ENCODE measurements around the gene ST8SIA1. TPM values are rescaled to one million over a fixed set of nuclear protein-coding genes. Genes with fewer than 3 reads are reported as not detected.

ST8SIA1 gene
- total RNA-seq, 1 donor from 2014 or later: 3.6 TPM

- H3K9me3 Mint-ChIP-seq (ENCODE audit: unreplicated experiment): peaks cover 6% of the 10 kb centered on the region
- TF ChIP-seq CTCF (IDR thresholded peaks at IDR 0.05): no peak
- no peak overlapping the region for H3K27ac Mint-ChIP-seq (ENCODE audit: unreplicated experiment)
- no peak overlapping the region for H3K4me3 Mint-ChIP-seq (ENCODE audit: unreplicated experiment)
- H3K4me1 Mint-ChIP-seq (ENCODE audit: unreplicated experiment): peaks cover 5% of the 10 kb centered on the region
- H3K36me3 Mint-ChIP-seq (ENCODE audit: unreplicated experiment): peaks cover 6% of the 10 kb centered on the region
- DNase-seq (ENCODE audit: extremely low spot score, unreplicated experiment): no peak
- H3K27me3 Mint-ChIP-seq (ENCODE audit: unreplicated experiment): peaks cover 4% of the 10 kb centered on the region
Observed at GRCh38 chr12:22242726-22243125, 91.8 kb downstream of the ST8SIA1 start.

- H3K27ac Mint-ChIP-seq (ENCODE audit: unreplicated experiment): no peak overlapping the region
- TF ChIP-seq CTCF (IDR thresholded peaks at IDR 0.05): no peak
- H3K27me3 Mint-ChIP-seq (ENCODE audit: unreplicated experiment): peaks cover 4% of the 10 kb centered on the region
Observed at GRCh38 chr12:22238211-22238610, 96.3 kb downstream of the ST8SIA1 start.

GRCh38 chr12:22234561-22234960 lies 99.9 kb downstream of the ST8SIA1 start:
- no peak for TF ChIP-seq CTCF (IDR thresholded peaks at IDR 0.05)
- H3K4me1 Mint-ChIP-seq (ENCODE audit: unreplicated experiment): peaks cover 23% of the 10 kb centered on the region

More at GRCh38 chr12:22238211-22238610, 96.3 kb downstream of the ST8SIA1 start:
- no peak overlapping the region for H3K4me3 Mint-ChIP-seq (ENCODE audit: unreplicated experiment)
- no peak for DNase-seq (ENCODE audit: extremely low spot score, unreplicated experiment)
- peaks cover 6% of the 10 kb centered on the region for H3K9me3 Mint-ChIP-seq (ENCODE audit: unreplicated experiment)
- H3K36me3 Mint-ChIP-seq (ENCODE audit: unreplicated experiment): peaks cover 4% of the 10 kb centered on the region
- peaks cover 10% of the 10 kb centered on the region for H3K4me1 Mint-ChIP-seq (ENCODE audit: unreplicated experiment)

DNA sequence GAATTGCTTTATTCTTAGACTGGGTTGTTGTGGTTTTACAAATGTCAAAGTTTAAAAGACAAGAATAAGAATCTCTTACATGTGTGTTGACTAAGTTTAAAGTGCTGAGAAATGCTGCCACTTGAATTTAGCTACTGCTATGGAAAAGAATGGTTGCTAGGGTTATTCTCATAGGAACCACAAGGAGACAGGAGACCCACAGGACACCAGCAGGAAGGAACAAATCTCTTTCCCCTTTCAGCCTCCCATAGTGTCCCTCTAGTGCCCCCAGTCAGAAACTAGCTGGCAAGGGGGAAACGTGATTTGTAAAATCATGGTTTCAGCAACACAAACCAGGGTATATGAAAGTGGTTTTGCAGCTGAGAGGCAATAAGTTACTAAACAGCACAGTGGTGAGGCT lies 102.7 kb downstream of the ST8SIA1 start:
- no peaks in the 10 kb centered on the region for H3K9me3 Mint-ChIP-seq (ENCODE audit: unreplicated experiment)
- TF ChIP-seq CTCF (IDR thresholded peaks at IDR 0.05): peak; percentile 19
- no peak overlapping the region for H3K27ac Mint-ChIP-seq (ENCODE audit: unreplicated experiment)
- H3K4me1 Mint-ChIP-seq (ENCODE audit: unreplicated experiment): peaks cover 36% of the 10 kb centered on the region
- no peaks in the 10 kb centered on the region for H3K36me3 Mint-ChIP-seq (ENCODE audit: unreplicated experiment)
- H3K27me3 Mint-ChIP-seq (ENCODE audit: unreplicated experiment): no peaks in the 10 kb centered on the region
- DNase-seq (ENCODE audit: extremely low spot score, unreplicated experiment): no peak
- no peak overlapping the region for H3K4me3 Mint-ChIP-seq (ENCODE audit: unreplicated experiment)

More at GRCh38 chr12:22234561-22234960, 99.9 kb downstream of the ST8SIA1 start:
- Mint-ChIP-seq H3K27me3 (ENCODE audit: unreplicated experiment) (no peaks in the 10 kb centered on the region), H3K4me3 (ENCODE audit: unreplicated experiment) (no peak overlapping the region), H3K27ac (ENCODE audit: unreplicated experiment) (no peak overlapping the region), H3K36me3 (ENCODE audit: unreplicated experiment) (peaks cover 2% of the 10 kb centered on the region), H3K9me3 (ENCODE audit: unreplicated experiment) (peaks cover 6% of the 10 kb centered on the region)
- DNase-seq (ENCODE audit: extremely low spot score, unreplicated experiment): no peak

DNA sequence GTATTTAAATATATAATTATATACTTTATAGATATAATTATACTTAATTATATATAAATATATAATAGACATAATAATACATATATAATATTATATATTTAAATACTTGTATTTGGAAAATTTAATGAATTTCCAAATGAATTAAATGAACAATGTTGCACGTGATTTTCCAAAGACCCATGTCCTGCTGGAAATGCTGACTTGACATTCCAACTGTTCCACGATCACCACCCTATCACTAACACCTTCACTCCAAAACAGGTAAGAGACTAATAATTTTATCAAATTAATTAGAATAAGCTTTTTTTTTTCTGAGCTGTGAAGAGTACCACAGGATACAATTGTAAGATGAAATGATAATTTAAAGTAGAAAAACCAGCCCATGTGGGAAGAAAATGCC lies 103.4 kb downstream of the ST8SIA1 start:
- no peak for TF ChIP-seq CTCF (IDR thresholded peaks at IDR 0.05)
- Mint-ChIP-seq H3K4me1 (ENCODE audit: unreplicated experiment) (peaks cover 36% of the 10 kb centered on the region), H3K9me3 (ENCODE audit: unreplicated experiment) (no peaks in the 10 kb centered on the region), H3K4me3 (ENCODE audit: unreplicated experiment) (no peak overlapping the region), H3K36me3 (ENCODE audit: unreplicated experiment) (no peaks in the 10 kb centered on the region), H3K27me3 (ENCODE audit: unreplicated experiment) (peaks cover 3% of the 10 kb centered on the region), H3K27ac (ENCODE audit: unreplicated experiment) (no peak overlapping the region)
- DNase-seq (ENCODE audit: extremely low spot score, unreplicated experiment): no peak

Data from osteocyte (in vitro differentiated cells).